Measurements from ENCODE around the gene MCM3AP. TPM values are rescaled to one million over a fixed set of nuclear protein-coding genes. Genes with fewer than 3 reads are reported as not detected.

Gene MCM3AP
- total and polyA plus RNA-seq, 2 experiments from 2014 or later = 30.9 to 56.1 TPM

- Histone ChIP-seq H3K79me2 (ENCODE audit: insufficient read depth) (no peaks in the 10 kb centered on the region), H3K36me3 (ENCODE audit: low read depth) (peaks cover 17% of the 10 kb centered on the region; the same call in 1 of the 2 replicates), H2AFZ (no peak overlapping the region), H3K9ac (no peak overlapping the region), H3K27me3 (replicated peaks; ENCODE audit: insufficient read depth) (no peaks in the 10 kb centered on the region), H3K27ac (no peak overlapping the region), H3K4me1 (ENCODE audit: insufficient read depth) (peaks cover 7% of the 10 kb centered on the region), H3K9me3 (ENCODE audit: low read depth) (no peaks in the 10 kb centered on the region), H3K4me2 (ENCODE audit: unreplicated experiment) (no peak overlapping the region), H3F3A (ENCODE audit: insufficient read depth) (0 out of 2 replicates have a peak, but pooled peaks cover 7% of the 10 kb centered on the region), H3K4me3 (no peak overlapping the region), H4K20me1 (ENCODE audit: insufficient read depth) (no peaks in the 10 kb centered on the region), H3K9me2 (ENCODE audit: insufficient read depth) (no peaks in the 10 kb centered on the region)
- TF ChIP-seq EZH2 (IDR thresholded peaks at IDR 0.05; ENCODE audit: insufficient read depth, poor library complexity, severe bottlenecking) = no peak
- no peak for TF ChIP-seq EZH2phosphoT487 (IDR thresholded peaks at IDR 0.05; ENCODE audit: insufficient read depth, low read depth)
- WGBS, 2 experiments (ENCODE audit: low coverage in 1 of 2, low lambda C conversion rate in 2 of 2, missing lambda C conversion rate in 2 of 2) = 90 to 92% methylated on average over 20 of the region's 20 CpGs
- DNase-seq = no peak
- in situ Hi-C loops (cut with MboI) = no loop called here
Measured at GRCh38 chr21:46195595-46196195, 89.7 kb downstream of the MCM3AP start.

- H3K36me3 ChIP-seq (ENCODE audit: low read depth) = peaks cover 20% of the 10 kb centered on the region; the same call in 1 of the 2 replicates
- in situ Hi-C loops (cut with MboI) = no loop called here
- 94% methylated on average over 32 to 34 of the region's 34 CpGs for WGBS, 2 experiments (ENCODE audit: low coverage in 1 of 2, low lambda C conversion rate in 2 of 2, missing lambda C conversion rate in 2 of 2)
Measured at GRCh38 chr21:46194374-46195334, 90.8 kb downstream of the MCM3AP start.

GRCh38 chr21:46193829-46194373 lies 91.5 kb downstream of the MCM3AP start:
- peaks cover 13% of the 10 kb centered on the region; the same call in 1 of the 2 replicates for H3K36me3 ChIP-seq (ENCODE audit: low read depth)
- H3K27me3 ChIP-seq (replicated peaks; ENCODE audit: insufficient read depth) = no peaks in the 10 kb centered on the region
- H4K20me1 ChIP-seq (ENCODE audit: insufficient read depth) = no peaks in the 10 kb centered on the region
- 98% methylated on average over 10 of the region's 10 CpGs for WGBS, 2 experiments (ENCODE audit: low coverage in 1 of 2, low lambda C conversion rate in 2 of 2, missing lambda C conversion rate in 2 of 2)
- peaks cover 14% of the 10 kb centered on the region for H3K4me1 ChIP-seq (ENCODE audit: insufficient read depth)
- H3K79me2 ChIP-seq (ENCODE audit: insufficient read depth) = no peaks in the 10 kb centered on the region
- H3K4me3 ChIP-seq = no peak overlapping the region
- no peaks in the 10 kb centered on the region for H3K9me3 ChIP-seq (ENCODE audit: low read depth)
- no peak overlapping the region for H2AFZ ChIP-seq
- no peaks in the 10 kb centered on the region for H3K9me2 ChIP-seq (ENCODE audit: insufficient read depth)
- in situ Hi-C loops (cut with MboI) = no loop called here
- DNase-seq = no peak
- TF ChIP-seq EZH2 (IDR thresholded peaks at IDR 0.05; ENCODE audit: insufficient read depth, poor library complexity, severe bottlenecking) (no peak), EZH2phosphoT487 (IDR thresholded peaks at IDR 0.05; ENCODE audit: insufficient read depth, low read depth) (no peak)
- H3K4me2 ChIP-seq (ENCODE audit: unreplicated experiment) = no peak overlapping the region
- no peak overlapping the region for H3K9ac ChIP-seq
- no peak overlapping the region for H3K27ac ChIP-seq
- peaks cover under 1% of the 10 kb centered on the region; the same call in 1 of the 2 replicates for H3F3A ChIP-seq (ENCODE audit: insufficient read depth)

More at GRCh38 chr21:46194374-46195334, 90.8 kb downstream of the MCM3AP start:
- Histone ChIP-seq H3K27me3 (replicated peaks; ENCODE audit: insufficient read depth) (no peaks in the 10 kb centered on the region), H3K9me2 (ENCODE audit: insufficient read depth) (no peaks in the 10 kb centered on the region), H3F3A (ENCODE audit: insufficient read depth) (no peaks in the 10 kb centered on the region), H3K4me3 (no peak overlapping the region), H3K27ac (no peak overlapping the region), H3K79me2 (ENCODE audit: insufficient read depth) (no peaks in the 10 kb centered on the region), H3K4me2 (ENCODE audit: unreplicated experiment) (no peak overlapping the region), H3K9me3 (ENCODE audit: low read depth) (no peaks in the 10 kb centered on the region), H4K20me1 (ENCODE audit: insufficient read depth) (no peaks in the 10 kb centered on the region), H2AFZ (no peak overlapping the region), H3K4me1 (ENCODE audit: insufficient read depth) (peaks cover 9% of the 10 kb centered on the region), H3K9ac (no peak overlapping the region)
- no peak for TF ChIP-seq EZH2 (IDR thresholded peaks at IDR 0.05; ENCODE audit: insufficient read depth, poor library complexity, severe bottlenecking)
- no peak for TF ChIP-seq EZH2phosphoT487 (IDR thresholded peaks at IDR 0.05; ENCODE audit: insufficient read depth, low read depth)
- DNase-seq = no peak
